MCF 10A (cell line): Measurements from ENCODE around the gene TMEM151B. TPM values are rescaled to one million over a fixed set of nuclear protein-coding genes. Genes with fewer than 3 reads are reported as not detected.

Experiments
- BruUV-seq: library from RNA; stranded (reverse); fragments of 400-500 nt; replicated peaks from 2 replicates; lab custom pipeline; 2021; lab: Mats Ljungman, UMichigan
- CTCF ChIA-PET: fragments of 300-600 bp; sonication (Branson Sonifier 250); formaldehyde crosslinking; extraction: SDS; loops from one replicate; lab custom pipeline; 2021; ENCODE audit warnings: antibody characterized with exemption, inconsistent platforms; lab: Yijun Ruan, JAX
- POLR2A ChIA-PET: fragments of 300-600, 350-650 bp; sonication (Branson Sonifier 250); formaldehyde crosslinking; extraction: SDS; loops from one replicate; lab custom pipeline; 2020; ENCODE audit warnings: antibody characterized with exemption, inconsistent platforms; lab: Yijun Ruan, JAX
- DNase-seq: peaks from one replicate; pipeline ENCODE4 v3.0.0-alpha.2; 2018; ENCODE audit not compliant: unreplicated experiment
- H3K27ac Mint-ChIP-seq: one replicate; pipeline ENCODE4 v1.8.0; 2022; ENCODE audit warnings: mild to moderate bottlenecking, low read depth, mixed read lengths; ENCODE audit not compliant: unreplicated experiment
- H3K27me3 Mint-ChIP-seq: one replicate; pipeline ENCODE4 v1.8.0; 2022; ENCODE audit warnings: mixed read lengths; ENCODE audit not compliant: insufficient read depth, unreplicated experiment
- H3K36me3 Mint-ChIP-seq: one replicate; pipeline ENCODE4 v1.8.0; 2022; ENCODE audit warnings: mild to moderate bottlenecking, moderate library complexity, mixed read lengths; ENCODE audit not compliant: insufficient read depth, unreplicated experiment
- H3K4me1 Mint-ChIP-seq: one replicate; pipeline ENCODE4 v1.8.0; 2022; ENCODE audit warnings: mixed read lengths; ENCODE audit not compliant: insufficient read depth, unreplicated experiment
- H3K4me3 Mint-ChIP-seq: one replicate; pipeline ENCODE4 v1.8.0; 2022; ENCODE audit warnings: mild to moderate bottlenecking, moderate library complexity, mixed read lengths; ENCODE audit not compliant: unreplicated experiment
- H3K9me3 Mint-ChIP-seq: one replicate; pipeline ENCODE4 v1.8.0; 2022; ENCODE audit warnings: mixed read lengths; ENCODE audit not compliant: unreplicated experiment
- CTCF ChIP-seq: fragments of 200-600 bp; IDR thresholded peaks from one replicate; pipeline ENCODE4 v1.8.0; 2022; ENCODE audit warnings: antibody characterized with exemption, mild to moderate bottlenecking; ENCODE audit not compliant: unreplicated experiment
- intact Hi-C: fragments of 100-400 bp; cut with micrococcal nuclease; formaldehyde crosslinking; loops from 2 replicates; pipeline ENCODE4 v1.14.1; 2022
- total RNA-seq: library from RNA; stranded (reverse); gene quantifications from 2 replicates; pipeline ENCODE4 v1.2.3, GENCODE V29; 2022

The TMEM151B gene
- total RNA-seq, 1 experiment from 2014 or later, result not detected

- H3K36me3 Mint-ChIP-seq, result no peaks in the 10 kb centered on the region
- ChIA-PET POLR2A (interaction anchor here (0.9 to 2.7 kb wide), 5 partner anchors 26 to 74 kb away, joined by 3 to 22 read pairs (median 7); partner anchors contain the start of genes AARS2 and CDC5L), CTCF (interaction anchor here (0.6 to 9.8 kb wide), 45 partner anchors 8 to 564 kb away, joined by 3 to 214 read pairs (median 4); partner anchors contain the start of genes AARS2, CDC5L, NFKBIE and SLC35B2)
- intact Hi-C loops, result loop anchor here (1.0 to 2.0 kb wide), 4 partner anchors 70 to 569 kb away; no protein-coding TSS in a partner anchor
- no TSS peak for BruUV-seq
- peaks cover 40% of the 10 kb centered on the region for H3K27me3 Mint-ChIP-seq
- H3K4me1 Mint-ChIP-seq, result no peaks in the 10 kb centered on the region
- TF ChIP-seq CTCF, result peak; percentile 60
- H3K9me3 Mint-ChIP-seq, result no peaks in the 10 kb centered on the region
- H3K27ac Mint-ChIP-seq, result no peak overlapping the region
- no peak overlapping the region for H3K4me3 Mint-ChIP-seq
- peak; percentile 77 for DNase-seq
Measured at GRCh38 chr6:44338228-44339122, 68.2 kb downstream of the TMEM151B start.

- intact Hi-C loops, result loop anchor here (2.0 kb wide), 1 partner anchor 166 kb away; no protein-coding TSS in a partner anchor
Measured at GRCh38 chr6:44339301-44339700, 69.1 kb downstream of the TMEM151B start.

GRCh38 chr6:44339763-44340625 lies 69.7 kb downstream of the TMEM151B start:
- H3K9me3 Mint-ChIP-seq, result no peaks in the 10 kb centered on the region
- H3K36me3 Mint-ChIP-seq, result no peaks in the 10 kb centered on the region
- CTCF ChIA-PET, result interaction anchor here (0.5 to 9.8 kb wide), 16 partner anchors 9 to 242 kb away, joined by 3 to 214 read pairs (median 8); partner anchors contain the start of genes AARS2, NFKBIE, SLC35B2 and TMEM151B
- BruUV-seq, result no TSS peak
- TF ChIP-seq CTCF, result no peak
- H3K27me3 Mint-ChIP-seq, result peaks cover 55% of the 10 kb centered on the region
- DNase-seq, result peak; percentile 66
- H3K4me3 Mint-ChIP-seq, result no peak overlapping the region
- POLR2A ChIA-PET, result interaction anchor here (0.5 to 2.7 kb wide), 8 partner anchors 23 to 1244 kb away, joined by 3 to 22 read pairs (median 6); partner anchors contain the start of genes AARS2, CDC5L and HSP90AB1
- no peaks in the 10 kb centered on the region for H3K4me1 Mint-ChIP-seq
- H3K27ac Mint-ChIP-seq, result no peak overlapping the region
- intact Hi-C loops, result loop anchor here (2.0 kb wide), 1 partner anchor 167 kb away; no protein-coding TSS in a partner anchor

More at GRCh38 chr6:44339301-44339700, 69.1 kb downstream of the TMEM151B start:
- POLR2A ChIA-PET, result interaction anchor here (0.6 to 2.7 kb wide), 6 partner anchors 22 to 93 kb away, joined by 3 to 22 read pairs (median 7); partner anchors contain the start of genes AARS2, CDC5L and HSP90AB1
- no peak for TF ChIP-seq CTCF
- Mint-ChIP-seq H3K4me1 (no peaks in the 10 kb centered on the region), H3K27me3 (peaks cover 48% of the 10 kb centered on the region), H3K36me3 (no peaks in the 10 kb centered on the region), H3K4me3 (no peak overlapping the region), H3K9me3 (no peaks in the 10 kb centered on the region), H3K27ac (no peak overlapping the region)
- peak; percentile 5 for DNase-seq
- CTCF ChIA-PET, result interaction anchor here (0.6 to 9.8 kb wide), 28 partner anchors 8 to 565 kb away, joined by 3 to 214 read pairs (median 4); partner anchors contain the start of genes AARS2, NFKBIE, SLC35B2 and TMEM151B
- BruUV-seq, result no TSS peak
